Suprapubic skin (tissue), 4 donors: Measurements from ENCODE around the gene RBM17. TPM values are rescaled to one million over a fixed set of nuclear protein-coding genes. Genes with fewer than 3 reads are reported as not detected.
A peak's percentile ranks its signal among the peaks of the same experiment; 100 is the strongest.

Source experiments
- DNase-seq, 2 donors: peaks; one replicate each; pipeline ENCODE4 v3.0.0-alpha.2; 2019; ENCODE audit warnings: low spot score in 2 of 2
- H3K27ac ChIP-seq: fragments of 200-600 bp; sonication (generic); one replicate; pipeline ENCODE4 v1.5.1; 2019
- H3K27me3 ChIP-seq: fragments of 200-600 bp; sonication (generic); one replicate; pipeline ENCODE4 v1.5.1; 2019
- H3K36me3 ChIP-seq: fragments of 200-600 bp; sonication (generic); one replicate; pipeline ENCODE4 v1.5.1; 2019
- H3K4me1 ChIP-seq: fragments of 200-600 bp; sonication (generic); one replicate; pipeline ENCODE4 v1.5.1; 2019
- H3K4me3 ChIP-seq: fragments of 200-600 bp; sonication (generic); one replicate; pipeline ENCODE4 v1.5.1; 2019; ENCODE audit warnings: mild to moderate bottlenecking
- H3K9me3 ChIP-seq: fragments of 200-600 bp; sonication (generic); one replicate; pipeline ENCODE4 v1.5.1; 2019
- EP300 ChIP-seq: sonication (generic); formaldehyde crosslinking; IDR thresholded peaks from one replicate; pipeline ENCODE4 v1.6.1; 2017; ENCODE audit warnings: antibody characterized with exemption
- POLR2A ChIP-seq, 2 donors: fragments of 450-650 bp; IDR thresholded peaks; one replicate each; pipeline ENCODE4 v1.6.1; 2017; ENCODE audit warnings: antibody characterized with exemption in 2 of 2, mild to moderate bottlenecking in 2 of 2, moderate library complexity in 2 of 2
- POLR2AphosphoS5 ChIP-seq, 3 donors: sonication (generic); formaldehyde crosslinking; IDR thresholded peaks; one replicate each; pipeline ENCODE4 v1.6.1; 2017; ENCODE audit warnings: antibody characterized with exemption in 3 of 3
- WGBS: methylation state at CpG from one replicate; pipeline ENCODE4 v1.1.5; 2018; 5-methylcytosine and 5-hydroxymethylcytosine counted together
- total RNA-seq, 4 donors: library from RNA; depleted of rRNA; stranded (reverse); fragments of >200 nt; gene quantifications; one replicate each; pipeline ENCODE4 v1.1.0, GENCODE V29; 2016
- TF ChIP-seq, protein P1 (sequence below), 2 donors: fragments of 200-600 bp in 1 of 2; fragments of 450-650 bp in 1 of 2; sonication (generic) in 1 of 2; IDR thresholded peaks; one replicate each; pipeline ENCODE4 v1.5.1; 2016 to 2019; ENCODE audit warnings: antibody characterized with exemption in 2 of 2, mild to moderate bottlenecking in 1 of 2, moderate library complexity in 1 of 2

RBM17 gene
- total RNA-seq, 4 donors from 2014 or later: 31.9 to 85.6 (median 42.9) TPM

DNA sequence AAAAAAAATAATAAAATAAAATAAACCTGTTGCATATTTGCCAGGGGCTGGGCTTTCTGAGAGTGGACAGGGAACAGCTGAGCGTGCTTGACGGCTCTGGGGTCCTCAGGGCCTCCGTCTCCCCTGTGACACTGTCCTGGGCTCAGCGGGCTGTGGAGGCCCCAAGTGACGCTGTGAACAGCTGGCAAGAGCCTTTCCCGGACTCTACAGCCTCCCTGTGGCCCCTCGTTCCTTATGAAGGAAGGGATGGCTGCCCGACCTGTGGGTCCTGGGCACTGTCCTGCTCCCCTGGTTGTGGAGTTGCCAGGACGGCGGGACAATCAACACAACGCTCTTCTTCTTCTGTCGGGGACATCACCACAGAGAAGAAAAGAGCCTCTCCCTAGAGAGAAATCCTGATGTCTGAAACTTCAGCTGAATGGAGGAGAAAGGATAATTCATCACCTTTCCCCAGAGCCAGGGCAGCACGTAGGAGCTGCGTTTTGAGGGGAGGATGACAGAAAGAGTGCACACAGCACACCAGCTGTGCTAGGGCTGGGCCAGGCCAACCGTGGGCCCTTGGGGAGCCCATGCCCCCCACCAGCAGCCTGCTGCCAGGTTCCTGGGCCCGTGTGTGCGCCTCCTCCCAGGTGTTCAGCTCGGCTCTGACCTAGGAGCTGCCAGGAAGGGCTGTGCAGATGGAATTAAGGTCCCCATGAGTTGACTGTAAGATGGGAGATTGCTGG is 45.4 kb downstream of the RBM17 start:
- no peaks in the 10 kb centered on the region for H3K9me3 ChIP-seq
- no peak for TF ChIP-seq EP300
- no peak for TF ChIP-seq POLR2A (IDR thresholded peaks at IDR 0.05)
- TF ChIP-seq POLR2AphosphoS5 (IDR thresholded peaks at IDR 0.05): no peak
- TF ChIP-seq, protein P1, sequence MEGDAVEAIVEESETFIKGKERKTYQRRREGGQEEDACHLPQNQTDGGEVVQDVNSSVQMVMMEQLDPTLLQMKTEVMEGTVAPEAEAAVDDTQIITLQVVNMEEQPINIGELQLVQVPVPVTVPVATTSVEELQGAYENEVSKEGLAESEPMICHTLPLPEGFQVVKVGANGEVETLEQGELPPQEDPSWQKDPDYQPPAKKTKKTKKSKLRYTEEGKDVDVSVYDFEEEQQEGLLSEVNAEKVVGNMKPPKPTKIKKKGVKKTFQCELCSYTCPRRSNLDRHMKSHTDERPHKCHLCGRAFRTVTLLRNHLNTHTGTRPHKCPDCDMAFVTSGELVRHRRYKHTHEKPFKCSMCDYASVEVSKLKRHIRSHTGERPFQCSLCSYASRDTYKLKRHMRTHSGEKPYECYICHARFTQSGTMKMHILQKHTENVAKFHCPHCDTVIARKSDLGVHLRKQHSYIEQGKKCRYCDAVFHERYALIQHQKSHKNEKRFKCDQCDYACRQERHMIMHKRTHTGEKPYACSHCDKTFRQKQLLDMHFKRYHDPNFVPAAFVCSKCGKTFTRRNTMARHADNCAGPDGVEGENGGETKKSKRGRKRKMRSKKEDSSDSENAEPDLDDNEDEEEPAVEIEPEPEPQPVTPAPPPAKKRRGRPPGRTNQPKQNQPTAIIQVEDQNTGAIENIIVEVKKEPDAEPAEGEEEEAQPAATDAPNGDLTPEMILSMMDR (IDR thresholded peaks at IDR 0.05): no peak

DNA sequence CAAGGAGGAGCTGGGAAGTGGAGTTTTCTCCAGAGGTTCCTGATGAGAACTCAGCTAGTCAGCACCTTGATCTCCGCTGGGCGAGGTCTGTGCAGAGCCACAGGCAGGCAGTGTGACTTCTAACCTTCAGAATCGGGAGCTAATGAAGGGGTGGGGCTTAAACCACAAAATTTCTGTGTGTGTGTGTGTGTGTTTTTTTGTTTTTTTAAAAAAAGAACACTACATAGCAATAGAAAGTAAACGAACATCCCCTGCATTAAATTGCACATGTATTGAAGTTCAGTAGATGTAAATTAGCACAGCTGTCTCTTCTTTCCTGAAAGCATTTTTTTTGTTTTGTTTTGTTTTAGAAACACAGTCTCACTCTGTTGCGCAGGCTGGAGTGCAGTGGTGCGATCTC is 46.2 kb downstream of the RBM17 start:
- Histone ChIP-seq H3K27me3 (no peaks in the 10 kb centered on the region), H3K4me3 (no peak overlapping the region), H3K4me1 (peaks cover 11% of the 10 kb centered on the region), H3K9me3 (no peaks in the 10 kb centered on the region), H3K36me3 (no peaks in the 10 kb centered on the region), H3K27ac (no peak overlapping the region)
- TF ChIP-seq, protein P1 (IDR thresholded peaks at IDR 0.05): no peak
- no peak for TF ChIP-seq EP300
- no peak for TF ChIP-seq POLR2AphosphoS5 (IDR thresholded peaks at IDR 0.05)
- no peak for TF ChIP-seq POLR2A (IDR thresholded peaks at IDR 0.05)
- 73% methylated on average over 6 of the region's 6 CpGs for WGBS
- DNase-seq: no peak

More for the DNA sequence above, 45.4 kb downstream of the RBM17 start:
- 95% methylated on average over 18 of the region's 18 CpGs for WGBS
- H3K4me3 ChIP-seq: no peak overlapping the region
- peak in 1 of 2 donors; percentile 57 for DNase-seq
- H3K27ac ChIP-seq: no peak overlapping the region
- peaks cover 14% of the 10 kb centered on the region for H3K4me1 ChIP-seq
- no peaks in the 10 kb centered on the region for H3K27me3 ChIP-seq
- no peaks in the 10 kb centered on the region for H3K36me3 ChIP-seq

DNA sequence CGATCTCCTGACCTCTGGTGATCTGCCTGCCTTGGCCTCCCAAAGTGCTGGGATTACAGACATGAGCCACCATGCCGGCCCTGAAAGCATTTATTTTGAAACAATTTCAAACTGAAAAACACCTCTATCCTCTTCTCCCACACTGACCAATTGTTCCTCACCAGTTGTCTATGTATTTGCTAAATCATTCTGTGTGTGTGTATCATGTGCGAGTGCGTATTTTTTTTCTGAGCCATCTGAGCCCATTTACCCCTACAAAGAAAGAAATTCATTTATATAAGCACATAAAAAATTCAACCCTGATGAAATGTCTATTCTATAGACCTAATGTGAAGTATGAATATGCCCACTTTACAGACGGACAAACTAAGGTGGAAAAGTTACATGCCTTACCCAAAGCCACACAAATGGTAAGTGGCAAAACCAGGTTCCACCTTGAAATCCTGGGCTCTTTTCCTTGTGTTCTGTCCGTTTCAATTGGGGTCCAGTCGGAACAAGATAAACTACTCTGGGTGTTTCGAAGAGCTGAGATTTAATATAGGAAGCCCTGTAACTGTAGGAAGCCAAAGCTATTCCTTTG is 46.8 kb downstream of the RBM17 start:
- Histone ChIP-seq H3K36me3 (no peaks in the 10 kb centered on the region), H3K4me1 (peaks cover 16% of the 10 kb centered on the region), H3K4me3 (no peak overlapping the region), H3K27ac (no peak overlapping the region), H3K27me3 (no peaks in the 10 kb centered on the region), H3K9me3 (no peaks in the 10 kb centered on the region)
- TF ChIP-seq, protein P1 (IDR thresholded peaks at IDR 0.05): no peak
- TF ChIP-seq POLR2AphosphoS5 (IDR thresholded peaks at IDR 0.05) (no peak), POLR2A (IDR thresholded peaks at IDR 0.05) (no peak), EP300 (no peak)
- DNase-seq: no peak
- WGBS: 92% methylated on average over 8 of the region's 8 CpGs

DNA sequence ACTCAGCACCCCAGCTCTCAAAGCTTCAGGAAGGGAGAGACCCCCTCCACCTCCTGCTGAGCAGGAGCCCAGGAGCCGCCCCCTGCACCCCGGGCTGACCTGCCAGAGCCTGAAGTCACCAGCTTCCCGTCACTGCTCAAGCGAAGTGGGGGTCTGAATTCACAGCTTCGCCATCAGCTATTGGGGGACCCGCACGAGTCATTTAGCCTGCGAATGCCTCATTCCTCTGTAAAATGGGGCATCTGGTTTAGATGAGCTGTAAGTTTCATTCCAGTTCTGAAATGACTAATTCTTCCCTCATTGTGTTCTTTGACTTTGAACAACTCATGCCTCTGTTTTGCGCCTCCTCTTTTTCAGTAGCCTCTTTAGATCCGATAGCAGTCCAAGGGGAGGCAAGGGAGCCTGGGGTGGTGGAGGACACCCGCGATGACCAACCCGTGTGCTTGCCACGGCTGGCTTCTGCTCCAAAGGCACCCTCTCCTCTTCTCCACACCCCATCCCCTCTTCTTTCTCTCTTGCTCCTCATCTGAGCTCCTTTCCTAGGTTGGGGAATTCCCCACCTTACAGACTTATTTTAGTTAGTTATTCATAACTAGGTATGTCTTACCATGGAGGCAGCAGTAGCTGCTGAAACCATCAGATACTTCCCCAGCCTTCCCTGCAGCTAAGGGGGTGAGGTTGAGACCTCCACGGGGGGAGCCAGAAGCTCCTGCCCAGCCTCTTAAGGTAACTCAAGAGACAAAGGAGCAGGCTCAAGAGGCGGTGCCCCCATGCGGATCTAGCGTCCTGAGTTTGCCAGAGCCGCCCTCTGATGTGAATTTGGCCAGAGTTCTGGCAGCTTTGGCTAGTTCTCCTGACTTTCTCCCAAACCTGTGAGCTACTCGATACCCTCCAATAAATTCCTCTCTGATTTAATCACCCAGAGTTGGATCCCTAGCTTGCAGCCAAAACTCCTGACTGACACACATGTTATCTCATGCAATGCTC is 47.7 kb downstream of the RBM17 start:
- no peak overlapping the region for H3K27ac ChIP-seq
- peaks cover 20% of the 10 kb centered on the region for H3K4me1 ChIP-seq
- no peak overlapping the region for H3K4me3 ChIP-seq
- H3K36me3 ChIP-seq: no peaks in the 10 kb centered on the region
- WGBS: 32% methylated on average over 17 of the region's 20 CpGs
- peak in 1 of 2 donors; percentile 65 for DNase-seq
- H3K27me3 ChIP-seq: no peaks in the 10 kb centered on the region
- no peak for TF ChIP-seq POLR2A (IDR thresholded peaks at IDR 0.05)
- TF ChIP-seq, protein P1 (IDR thresholded peaks at IDR 0.05): no peak
- TF ChIP-seq POLR2AphosphoS5 (IDR thresholded peaks at IDR 0.05): no peak
- no peak for TF ChIP-seq EP300
- H3K9me3 ChIP-seq: no peaks in the 10 kb centered on the region
